GM12873 (cell line): ENCODE results near the gene ZNF620.

Experiments used
- CTCF ChIP-seq: IDR thresholded peaks from 2 replicates; pipeline ENCODE4 v1.5.1; 2012; ENCODE audit warnings: low read depth, mild to moderate bottlenecking, moderate library complexity, low read length, control low read depth; ENCODE audit not compliant: insufficient read depth; ENCODE audit errors: missing control alignments

Gene ZNF620

GRCh38 chr3:40566694-40567093 is 60.9 kb downstream of the ZNF620 start:
- TF ChIP-seq CTCF = no peak
